PFSK-1 (cell line): ENCODE data around the gene COL24A1.

Experiments used
- FOXP2 ChIP-seq: optimal IDR thresholded peaks from 2 replicates; pipeline ENCODE3; 2011; ENCODE audit warnings: borderline replicate concordance, control low read depth, inconsistent platforms; ENCODE audit not compliant: insufficient read depth; ENCODE audit errors: extremely low read length, extremely low read depth
- POLR2AphosphoS5 ChIP-seq: IDR thresholded peaks from 2 replicates; pipeline ENCODE4 v1.6.1; 2012; ENCODE audit warnings: low read depth, mild to moderate bottlenecking, control low read depth, low read length, moderate library complexity
- SIN3A ChIP-seq: IDR thresholded peaks from 2 replicates; pipeline ENCODE4 v1.6.1; 2012; ENCODE audit warnings: mild to moderate bottlenecking, low read length, moderate library complexity, borderline replicate concordance; ENCODE audit not compliant: insufficient read depth
- TAF1 ChIP-seq: IDR thresholded peaks from 2 replicates; pipeline ENCODE4 v1.6.1; 2012; ENCODE audit warnings: low read length, control low read depth, borderline replicate concordance; ENCODE audit not compliant: insufficient read depth
- TF ChIP-seq, protein P1 (sequence below), 2 experiments: IDR thresholded peaks; 2 replicates each; pipeline versions ENCODE4 v1.6.1 to v1.8.0; 2011 to 2012; ENCODE audit warnings: low read depth in 2 of 2, low read length in 2 of 2, control low read depth in 1 of 2, inconsistent platforms in 1 of 2, mild to moderate bottlenecking in 1 of 2, moderate library complexity in 1 of 2; ENCODE audit not compliant: insufficient read depth in 1 of 2

COL24A1 gene

DNA sequence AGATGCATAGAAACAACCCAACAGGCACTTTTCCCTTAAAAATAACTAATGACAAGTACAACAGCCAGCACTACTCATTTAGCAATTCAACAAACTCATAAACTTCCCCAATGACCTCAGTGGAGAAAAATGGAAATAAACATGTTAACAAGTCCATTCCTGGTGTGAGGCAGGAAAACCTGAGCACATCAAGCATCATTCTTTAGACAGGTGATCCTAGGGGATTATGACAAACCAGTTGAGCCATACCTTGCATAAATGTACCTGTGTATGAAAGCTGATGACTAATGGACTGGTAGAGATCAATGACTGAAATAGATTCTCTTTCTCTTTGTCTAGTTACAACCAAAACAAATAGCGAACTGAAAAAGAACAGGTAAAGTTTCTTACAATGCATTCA is 7.0 kb downstream of the COL24A1 start:
- no peak for TF ChIP-seq POLR2AphosphoS5
- no peak for TF ChIP-seq TAF1
- no peak for TF ChIP-seq SIN3A
- no peak for TF ChIP-seq FOXP2
- TF ChIP-seq, protein P1, sequence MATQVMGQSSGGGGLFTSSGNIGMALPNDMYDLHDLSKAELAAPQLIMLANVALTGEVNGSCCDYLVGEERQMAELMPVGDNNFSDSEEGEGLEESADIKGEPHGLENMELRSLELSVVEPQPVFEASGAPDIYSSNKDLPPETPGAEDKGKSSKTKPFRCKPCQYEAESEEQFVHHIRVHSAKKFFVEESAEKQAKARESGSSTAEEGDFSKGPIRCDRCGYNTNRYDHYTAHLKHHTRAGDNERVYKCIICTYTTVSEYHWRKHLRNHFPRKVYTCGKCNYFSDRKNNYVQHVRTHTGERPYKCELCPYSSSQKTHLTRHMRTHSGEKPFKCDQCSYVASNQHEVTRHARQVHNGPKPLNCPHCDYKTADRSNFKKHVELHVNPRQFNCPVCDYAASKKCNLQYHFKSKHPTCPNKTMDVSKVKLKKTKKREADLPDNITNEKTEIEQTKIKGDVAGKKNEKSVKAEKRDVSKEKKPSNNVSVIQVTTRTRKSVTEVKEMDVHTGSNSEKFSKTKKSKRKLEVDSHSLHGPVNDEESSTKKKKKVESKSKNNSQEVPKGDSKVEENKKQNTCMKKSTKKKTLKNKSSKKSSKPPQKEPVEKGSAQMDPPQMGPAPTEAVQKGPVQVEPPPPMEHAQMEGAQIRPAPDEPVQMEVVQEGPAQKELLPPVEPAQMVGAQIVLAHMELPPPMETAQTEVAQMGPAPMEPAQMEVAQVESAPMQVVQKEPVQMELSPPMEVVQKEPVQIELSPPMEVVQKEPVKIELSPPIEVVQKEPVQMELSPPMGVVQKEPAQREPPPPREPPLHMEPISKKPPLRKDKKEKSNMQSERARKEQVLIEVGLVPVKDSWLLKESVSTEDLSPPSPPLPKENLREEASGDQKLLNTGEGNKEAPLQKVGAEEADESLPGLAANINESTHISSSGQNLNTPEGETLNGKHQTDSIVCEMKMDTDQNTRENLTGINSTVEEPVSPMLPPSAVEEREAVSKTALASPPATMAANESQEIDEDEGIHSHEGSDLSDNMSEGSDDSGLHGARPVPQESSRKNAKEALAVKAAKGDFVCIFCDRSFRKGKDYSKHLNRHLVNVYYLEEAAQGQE (IDR thresholded peaks at IDR 0.05; ENCODE audit: insufficient read depth in 1 of 2, low read depth in 2 of 2, low read length in 2 of 2), result no peak

DNA sequence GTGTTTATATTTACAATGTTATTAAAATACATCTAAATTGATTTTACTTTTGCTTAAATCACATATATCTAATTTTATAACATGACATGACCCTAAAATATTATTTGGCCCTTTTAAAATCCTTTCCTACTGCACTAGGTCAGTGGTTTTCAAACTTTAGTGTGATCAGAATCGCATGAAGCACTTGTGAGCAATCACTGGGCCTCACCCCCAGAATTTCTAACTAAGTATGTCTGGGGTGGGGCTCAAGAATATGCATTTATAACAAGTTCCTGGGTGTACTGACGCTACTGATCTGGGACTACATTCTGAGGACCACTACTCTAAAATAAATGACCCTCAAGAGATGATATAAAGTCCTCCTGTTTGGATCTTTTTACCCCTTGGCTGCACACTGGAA is 8.8 kb downstream of the COL24A1 start:
- TF ChIP-seq SIN3A (no peak), POLR2AphosphoS5 (no peak), FOXP2 (no peak), TAF1 (no peak)
- TF ChIP-seq, protein P1 (IDR thresholded peaks at IDR 0.05; ENCODE audit: insufficient read depth in 1 of 2, low read depth in 2 of 2, low read length in 2 of 2), result no peak

- TF ChIP-seq SIN3A, result no peak
- TF ChIP-seq POLR2AphosphoS5, result no peak
- TF ChIP-seq TAF1, result no peak
- no peak for TF ChIP-seq FOXP2
- TF ChIP-seq, protein P1 (IDR thresholded peaks at IDR 0.05; ENCODE audit: insufficient read depth in 1 of 2, low read depth in 2 of 2, low read length in 2 of 2), result no peak
Measured at GRCh38 chr1:86146566-86146965, 10.0 kb downstream of the COL24A1 start.

DNA sequence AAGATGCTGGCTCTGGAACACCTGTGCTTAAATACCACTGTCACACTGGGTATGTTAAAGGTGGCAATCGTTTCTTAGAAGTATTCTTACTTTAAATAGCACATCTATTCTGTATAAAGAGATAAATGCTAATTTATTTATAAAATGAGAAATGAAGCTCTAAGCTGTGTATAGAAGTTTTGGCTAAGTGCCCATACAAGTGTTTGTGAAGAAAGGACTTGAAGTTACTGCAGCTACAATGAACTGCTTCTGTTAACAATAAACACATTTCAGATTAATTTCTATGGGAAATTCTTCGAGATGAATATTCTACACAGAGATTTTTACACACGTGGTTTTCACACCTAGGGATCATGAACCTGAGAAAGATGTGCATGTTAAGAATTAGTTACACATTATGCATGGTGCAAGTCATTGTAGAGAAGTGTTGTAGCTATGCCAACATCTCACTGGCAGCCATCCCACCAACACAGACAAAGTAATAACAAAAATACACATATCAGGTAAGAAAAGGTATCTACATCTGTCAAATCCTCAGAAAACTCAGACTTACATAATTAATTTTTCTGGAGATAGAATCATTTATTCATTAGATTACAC is 16.2 kb downstream of the COL24A1 start:
- no peak for TF ChIP-seq TAF1
- no peak for TF ChIP-seq FOXP2
- no peak for TF ChIP-seq SIN3A
- TF ChIP-seq, protein P1 (IDR thresholded peaks at IDR 0.05; ENCODE audit: insufficient read depth in 1 of 2, low read depth in 2 of 2, low read length in 2 of 2), result no peak
- TF ChIP-seq POLR2AphosphoS5, result no peak

GRCh38 chr1:86138746-86139145 is 17.8 kb downstream of the COL24A1 start:
- TF ChIP-seq TAF1 (no peak), POLR2AphosphoS5 (no peak), FOXP2 (no peak), SIN3A (no peak)
